ENCODE results near the gene WFIKKN2. TPM values are rescaled to one million over a fixed set of nuclear protein-coding genes. Genes with fewer than 3 reads are reported as not detected.

WFIKKN2 gene
- total and polyA plus RNA-seq, 2 of the 13 experiments (the other 11 are each of a cell fraction or from before 2014, with no cell fraction given) = not detected

DNA sequence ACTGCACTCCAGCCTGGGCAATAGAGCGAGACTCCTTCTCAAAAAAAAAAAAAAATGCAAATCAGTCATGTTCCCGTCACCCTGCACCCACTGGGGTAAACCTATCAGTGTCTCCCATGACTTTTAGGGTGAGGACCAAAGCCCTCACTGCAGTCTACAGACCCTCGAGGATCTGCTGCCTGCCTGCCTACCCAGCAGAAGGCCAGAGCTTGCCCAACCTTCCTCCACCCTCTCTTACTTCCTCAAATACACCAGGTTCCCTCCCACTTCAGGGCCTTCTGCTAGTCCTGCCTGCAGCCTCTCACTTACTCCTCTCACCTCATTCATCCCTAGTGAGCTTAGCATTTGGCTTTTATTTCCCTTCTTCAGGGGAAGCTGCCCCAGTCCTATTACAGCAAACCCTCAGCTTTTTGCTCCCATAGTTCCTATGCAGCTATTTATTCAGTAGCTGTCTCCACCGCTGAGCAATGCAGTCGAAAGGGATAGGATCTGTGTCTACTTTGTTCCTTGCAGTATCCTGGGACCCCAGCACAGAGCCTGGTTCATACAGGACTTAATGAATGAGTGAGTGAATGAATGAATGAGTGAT lies 48.6 kb downstream of the WFIKKN2 start:
- H3K9ac ChIP-seq (ENCODE audit: insufficient read depth, low read depth, low read length) = peak overlapping the region; percentile 58
- FAIRE-seq (no peak), DNase-seq (ENCODE audit: low spot score) (no peak), ATAC-seq (peak; percentile 47)
- H3K79me2 ChIP-seq (ENCODE audit: insufficient read depth, low read length) = no peaks in the 10 kb centered on the region
- peak overlapping the region; percentile 82 for H3K4me2 ChIP-seq (ENCODE audit: low read depth, low read length)
- peak overlapping the region; percentile 67 for H3K27ac ChIP-seq (ENCODE audit: extremely low read length, insufficient read depth, low read length)
- CTCF ChIA-PET (ENCODE audit: low intra/inter-chr PET ratio, low total read pairs) = no interaction called here
- WGBS (ENCODE audit: low lambda C conversion rate) = 39% methylated on average over 5 of the region's 5 CpGs
- intact Hi-C loops (cut with micrococcal nuclease; ENCODE audit: unreplicated experiment) = loop anchor here (2.0 kb wide), 1 partner anchor 17 kb away; the partner anchor contains the start of gene TOB1
- H3K4me3 ChIP-seq (replicated peaks in 1 of 3; ENCODE audit: insufficient read depth in 1 of 3, low read depth in 2 of 3, low read length in 3 of 3) = peak overlapping the region; percentile 2 to 54 (median 41); a peak in 4 of 6 replicates
- POLR2A ChIA-PET = interaction anchor here (0.7 to 5.4 kb wide), 19 partner anchors 9 to 65 kb away, joined by 3 to 183 read pairs (median 11); partner anchors contain the start of gene TOB1
- in situ Hi-C loops (cut with HindIII; ENCODE audit: extremely low pct_ligation_motif_present, low pct_unique_long_range_greater_than_20kb) = no loop called here
- no peaks in the 10 kb centered on the region for H3K27me3 ChIP-seq (ENCODE audit: control insufficient read depth in 1 of 2, insufficient read depth in 2 of 2, low read length in 2 of 2)
- no peaks in the 10 kb centered on the region for H3K36me3 ChIP-seq (replicated peaks in 1 of 2; ENCODE audit: control insufficient read depth in 1 of 2, insufficient read depth in 2 of 2, low read length in 2 of 2)
- peaks cover 4% of the 10 kb centered on the region; the same call in 1 of the 2 replicates for H3K9me3 ChIP-seq (ENCODE audit: low read length)
- no peaks in the 10 kb centered on the region for H4K20me1 ChIP-seq (ENCODE audit: insufficient read depth, low read length)
- BruUV-seq (replicated peaks) = no TSS peak
- H3K4me1 ChIP-seq (ENCODE audit: insufficient read depth, low read length) = peaks cover 62% of the 10 kb centered on the region
- peak overlapping the region; percentile 45 for H2AFZ ChIP-seq (ENCODE audit: low read length)
- TF ChIP-seq, protein P1, sequence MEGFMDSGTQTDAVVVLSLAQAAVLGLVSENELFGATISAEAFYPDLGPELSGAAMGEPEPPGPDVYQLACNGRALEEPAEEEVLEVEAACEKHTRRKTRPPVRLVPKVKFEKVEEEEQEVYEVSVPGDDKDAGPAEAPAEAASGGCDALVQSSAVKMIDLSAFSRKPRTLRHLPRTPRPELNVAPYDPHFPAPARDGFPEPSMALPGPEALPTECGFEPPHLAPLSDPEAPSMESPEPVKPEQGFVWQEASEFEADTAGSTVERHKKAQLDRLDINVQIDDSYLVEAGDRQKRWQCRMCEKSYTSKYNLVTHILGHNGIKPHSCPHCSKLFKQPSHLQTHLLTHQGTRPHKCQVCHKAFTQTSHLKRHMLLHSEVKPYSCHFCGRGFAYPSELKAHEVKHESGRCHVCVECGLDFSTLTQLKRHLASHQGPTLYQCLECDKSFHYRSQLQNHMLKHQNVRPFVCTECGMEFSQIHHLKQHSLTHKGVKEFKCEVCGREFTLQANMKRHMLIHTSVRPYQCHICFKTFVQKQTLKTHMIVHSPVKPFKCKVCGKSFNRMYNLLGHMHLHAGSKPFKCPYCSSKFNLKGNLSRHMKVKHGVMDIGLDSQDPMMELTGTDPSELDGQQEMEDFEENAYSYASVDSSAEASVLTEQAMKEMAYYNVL (CRISPR knock-in tag; IDR thresholded peaks at IDR 0.05; ENCODE audit: borderline replicate concordance) = no peak
- TF ChIP-seq, protein P2, sequence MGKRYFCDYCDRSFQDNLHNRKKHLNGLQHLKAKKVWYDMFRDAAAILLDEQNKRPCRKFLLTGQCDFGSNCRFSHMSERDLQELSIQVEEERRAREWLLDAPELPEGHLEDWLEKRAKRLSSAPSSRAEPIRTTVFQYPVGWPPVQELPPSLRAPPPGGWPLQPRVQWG (CRISPR knock-in tag; IDR thresholded peaks at IDR 0.05; ENCODE audit: borderline replicate concordance, low read depth) = no peak
- no peak for TF ChIP-seq TCF7 (IDR thresholded peaks at IDR 0.05; ENCODE audit: low read depth)
- TF ChIP-seq ZNF546 (CRISPR knock-in tag; conservative IDR thresholded peaks at IDR 0.05) = peak; percentile 67; the same call in 1 of the 2 replicates
- 0 out of 2 replicates have a peak, but pooled peaks have one; percentile 16 for TF ChIP-seq AKAP8 (CRISPR knock-in tag; IDR thresholded peaks at IDR 0.05)
- TF ChIP-seq TBL1XR1 (IDR thresholded peaks at IDR 0.05; ENCODE audit: borderline replicate concordance, low read length, partially characterized antibody) = no peak
- no peak; the same call in 1 of the 2 replicates for TF ChIP-seq ZMYM4 (CRISPR knock-in tag; IDR thresholded peaks at IDR 0.05)
- TF ChIP-seq TBX2 (CRISPR knock-in tag; IDR thresholded peaks at IDR 0.05; ENCODE audit: borderline replicate concordance) = no peak
- TF ChIP-seq ZNF230 (CRISPR knock-in tag; IDR thresholded peaks at IDR 0.05) = no peak
- TF ChIP-seq ZNF337 (CRISPR knock-in tag; IDR thresholded peaks at IDR 0.05; ENCODE audit: borderline replicate concordance, low read depth) = peak; percentile 80; the same call in 1 of the 2 replicates
- TF ChIP-seq, protein P3, sequence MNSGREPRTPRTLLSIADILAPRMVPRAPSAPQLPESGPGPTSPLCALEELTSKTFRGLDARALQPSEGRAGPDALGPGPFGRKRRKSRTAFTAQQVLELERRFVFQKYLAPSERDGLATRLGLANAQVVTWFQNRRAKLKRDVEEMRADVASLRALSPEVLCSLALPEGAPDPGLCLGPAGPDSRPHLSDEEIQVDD (CRISPR knock-in tag; IDR thresholded peaks at IDR 0.05; ENCODE audit: borderline replicate concordance) = peak; percentile 46; the same call in 1 of the 2 replicates
- TF ChIP-seq SNRNP70 (IDR thresholded peaks at IDR 0.05; ENCODE audit: low read depth, low read length) = no peak
- TF ChIP-seq ZFP82 (CRISPR knock-in tag; IDR thresholded peaks at IDR 0.05; ENCODE audit: borderline replicate concordance) = no peak
- no peak for TF ChIP-seq CC2D1A (CRISPR knock-in tag; IDR thresholded peaks at IDR 0.05)
- TF ChIP-seq ZNF232 (CRISPR knock-in tag; IDR thresholded peaks at IDR 0.05; ENCODE audit: borderline replicate concordance) = no peak
- no peak for TF ChIP-seq ZNF331 (CRISPR knock-in tag; IDR thresholded peaks at IDR 0.05)
- TF ChIP-seq ZNF24 (IDR thresholded peaks at IDR 0.05) = no peak
- TF ChIP-seq, protein P4, sequence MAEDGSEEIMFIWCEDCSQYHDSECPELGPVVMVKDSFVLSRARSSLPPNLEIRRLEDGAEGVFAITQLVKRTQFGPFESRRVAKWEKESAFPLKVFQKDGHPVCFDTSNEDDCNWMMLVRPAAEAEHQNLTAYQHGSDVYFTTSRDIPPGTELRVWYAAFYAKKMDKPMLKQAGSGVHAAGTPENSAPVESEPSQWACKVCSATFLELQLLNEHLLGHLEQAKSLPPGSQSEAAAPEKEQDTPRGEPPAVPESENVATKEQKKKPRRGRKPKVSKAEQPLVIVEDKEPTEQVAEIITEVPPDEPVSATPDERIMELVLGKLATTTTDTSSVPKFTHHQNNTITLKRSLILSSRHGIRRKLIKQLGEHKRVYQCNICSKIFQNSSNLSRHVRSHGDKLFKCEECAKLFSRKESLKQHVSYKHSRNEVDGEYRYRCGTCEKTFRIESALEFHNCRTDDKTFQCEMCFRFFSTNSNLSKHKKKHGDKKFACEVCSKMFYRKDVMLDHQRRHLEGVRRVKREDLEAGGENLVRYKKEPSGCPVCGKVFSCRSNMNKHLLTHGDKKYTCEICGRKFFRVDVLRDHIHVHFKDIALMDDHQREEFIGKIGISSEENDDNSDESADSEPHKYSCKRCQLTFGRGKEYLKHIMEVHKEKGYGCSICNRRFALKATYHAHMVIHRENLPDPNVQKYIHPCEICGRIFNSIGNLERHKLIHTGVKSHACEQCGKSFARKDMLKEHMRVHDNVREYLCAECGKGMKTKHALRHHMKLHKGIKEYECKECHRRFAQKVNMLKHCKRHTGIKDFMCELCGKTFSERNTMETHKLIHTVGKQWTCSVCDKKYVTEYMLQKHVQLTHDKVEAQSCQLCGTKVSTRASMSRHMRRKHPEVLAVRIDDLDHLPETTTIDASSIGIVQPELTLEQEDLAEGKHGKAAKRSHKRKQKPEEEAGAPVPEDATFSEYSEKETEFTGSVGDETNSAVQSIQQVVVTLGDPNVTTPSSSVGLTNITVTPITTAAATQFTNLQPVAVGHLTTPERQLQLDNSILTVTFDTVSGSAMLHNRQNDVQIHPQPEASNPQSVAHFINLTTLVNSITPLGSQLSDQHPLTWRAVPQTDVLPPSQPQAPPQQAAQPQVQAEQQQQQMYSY (CRISPR knock-in tag; IDR thresholded peaks at IDR 0.05) = no peak
